H4 (cell line): ENCODE measurements around the gene SCG2. TPM values are rescaled to one million over a fixed set of nuclear protein-coding genes. Genes with fewer than 3 reads are reported as not detected.

Experiments used
- DNase-seq: peaks from one replicate; pipeline ENCODE4 v3.0.0-alpha.2; 2015; ENCODE audit warnings: low spot score
- total RNA-seq: library from RNA; depleted of rRNA; stranded (reverse); fragments of >200 nt; shearing (Covaris generic); gene quantifications from 2 replicates; pipeline ENCODE4 v1.2.3, GENCODE V29; 2014; rRNA removed

The SCG2 gene
- total RNA-seq, 1 experiment from 2014 or later, result 0.62 TPM

GRCh38 chr2:223582001-223582400, 20.2 kb downstream of the SCG2 start:
- no peak for DNase-seq

GRCh38 chr2:223580951-223581350, 21.2 kb downstream of the SCG2 start:
- DNase-seq, result peak; percentile 37

DNA sequence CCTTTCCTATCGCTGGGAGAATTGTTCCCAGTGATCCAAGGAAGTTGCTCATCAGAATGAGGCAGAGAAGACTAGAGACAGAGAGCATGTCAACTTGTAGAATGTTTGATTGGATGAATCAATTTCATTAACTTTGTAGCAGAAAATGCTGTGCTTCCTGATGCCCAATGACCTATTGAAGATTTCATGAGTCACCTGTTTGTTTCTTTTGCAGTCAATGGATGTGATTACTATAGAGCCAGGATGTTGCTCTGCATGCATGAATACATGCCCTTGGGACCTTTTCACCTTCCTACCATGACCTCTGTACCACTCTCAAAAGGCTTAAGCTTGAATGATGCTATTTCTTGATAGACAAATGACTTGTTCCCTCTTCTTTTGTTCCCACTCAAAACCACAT, 23.3 kb downstream of the SCG2 start:
- no peak for DNase-seq

DNA sequence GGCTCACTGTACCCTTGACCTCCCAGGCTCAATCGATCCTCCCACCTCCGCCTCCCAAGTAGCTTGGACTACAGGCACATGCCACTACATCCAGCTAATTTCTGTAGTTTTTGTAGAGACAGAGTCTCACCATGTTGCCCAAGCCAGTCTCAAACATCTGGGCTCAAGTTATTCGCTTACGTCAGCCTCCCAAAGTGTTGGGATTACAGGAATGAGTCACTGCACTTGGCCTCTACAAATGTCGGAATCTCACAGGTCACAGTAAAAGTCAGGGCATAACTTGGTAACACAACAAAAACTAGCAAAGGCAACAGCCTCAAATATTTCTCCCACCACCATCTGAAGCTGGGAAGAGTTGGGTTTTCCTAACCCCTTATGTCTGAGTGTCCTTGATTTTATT, 25.3 kb downstream of the SCG2 start:
- DNase-seq, result peak; percentile 88

DNA sequence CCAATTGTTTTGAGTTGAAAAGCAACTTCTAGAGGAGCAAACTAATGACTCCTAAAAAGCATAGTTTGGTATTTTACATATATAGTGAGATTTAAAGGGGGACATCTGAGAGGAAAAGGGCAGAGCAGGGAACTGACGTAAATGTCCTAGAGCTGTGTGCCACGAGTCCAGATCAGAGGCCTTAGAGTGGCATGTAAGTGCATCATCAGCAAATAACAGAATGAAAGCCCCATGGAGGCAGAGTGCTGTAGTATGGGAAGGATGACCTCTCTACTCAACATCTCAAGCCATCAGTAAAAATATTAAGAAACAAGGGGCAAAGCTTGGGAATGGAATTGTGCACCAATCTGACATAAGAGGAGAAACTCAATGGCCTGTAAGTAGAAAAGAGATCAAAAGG, 31.4 kb downstream of the SCG2 start:
- no peak for DNase-seq

DNA sequence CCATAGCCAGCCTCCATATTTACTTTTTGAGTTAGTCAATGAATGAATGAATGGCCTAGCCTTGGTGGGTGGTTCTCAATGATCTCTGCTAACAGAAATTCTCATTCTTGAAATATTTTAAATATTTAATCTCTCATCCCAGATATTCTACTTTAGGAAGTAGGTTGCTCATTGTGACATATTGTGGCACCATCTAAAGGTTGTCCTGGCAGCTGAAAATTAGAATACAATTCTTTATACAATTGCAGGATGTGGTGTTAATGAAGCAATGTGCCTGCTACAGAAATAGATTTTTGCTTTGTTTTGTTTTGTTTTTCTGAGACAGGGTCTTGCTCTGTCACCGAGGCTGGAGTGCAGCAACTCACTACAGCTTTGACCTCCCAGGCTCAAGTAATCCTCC, 35.8 kb downstream of the SCG2 start:
- no peak for DNase-seq

DNA sequence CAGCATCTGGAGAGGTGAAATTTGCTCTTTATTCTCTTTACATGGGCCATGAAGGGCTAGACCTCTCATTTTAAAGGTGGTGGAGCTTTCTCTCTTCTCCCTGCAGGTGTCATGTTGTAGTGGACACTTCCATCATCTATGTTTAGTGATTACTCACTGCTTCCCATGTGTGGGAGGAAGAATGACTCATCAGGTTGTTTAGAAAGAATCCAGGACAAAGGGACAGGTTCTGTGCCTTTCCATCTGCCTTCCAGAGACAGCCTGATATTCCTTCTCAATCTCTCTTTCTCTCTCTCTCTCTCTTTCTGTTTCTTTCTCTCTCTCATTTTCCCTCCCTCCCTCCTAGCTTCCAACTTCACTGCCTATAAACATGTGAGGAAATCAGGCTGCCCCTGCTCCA, 38.7 kb downstream of the SCG2 start:
- peak; percentile 84 for DNase-seq

DNA sequence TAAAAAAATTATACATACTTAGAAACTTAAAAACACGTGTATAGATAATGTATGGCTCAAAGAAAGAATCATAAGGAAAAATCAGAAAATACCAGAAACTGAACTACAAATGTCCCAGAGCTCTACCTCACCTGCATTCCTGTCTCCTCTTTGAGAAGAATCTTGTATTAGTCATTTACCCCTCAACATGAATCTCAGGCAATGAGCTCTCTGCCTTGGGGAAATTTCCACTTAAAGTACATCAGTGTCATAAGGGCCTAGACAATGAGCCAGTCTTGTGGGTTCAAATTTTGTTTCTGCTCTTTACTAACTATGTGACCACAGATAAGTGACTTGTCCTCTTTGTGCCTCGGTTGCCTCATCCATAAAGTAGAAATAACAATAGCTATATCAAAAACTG, 40.1 kb downstream of the SCG2 start:
- no peak for DNase-seq

- peak; percentile 24 for DNase-seq
These were observed 41.3 kb downstream of the SCG2 start for GRCh38 chr2:223560749-223561435.

GRCh38 chr2:223558970-223559369, 43.2 kb downstream of the SCG2 start:
- no peak for DNase-seq

GRCh38 chr2:223554923-223555322, 47.2 kb downstream of the SCG2 start:
- no peak for DNase-seq

GRCh38 chr2:223549215-223549614, 52.9 kb downstream of the SCG2 start:
- peak; percentile 57 for DNase-seq

- DNase-seq, result no peak
These were observed 54.0 kb downstream of the SCG2 start for GRCh38 chr2:223548194-223548593.

Other genes with a start within 250 kb of the SCG2 start
- 4.6 and 8.9 TPM in 2 replicates for gene AP1S3, start 235.2 kb upstream of the SCG2 start, total RNA-seq